HG03196 (cell line): Measurements from ENCODE around the gene TSC1.

Source experiments
- ATAC-seq: cut with Tn5 transposase; IDR thresholded peaks from one replicate; pipeline ENCODE4 v1.9.1; 2021; ENCODE audit not compliant: unreplicated experiment

Gene TSC1

GRCh38 chr9:132939169-132939568, 5.2 kb downstream of the TSC1 start:
- ATAC-seq, result no peak

- ATAC-seq, result no peak
These were observed 6.9 kb downstream of the TSC1 start for GRCh38 chr9:132937463-132937901.

- no peak for ATAC-seq
These were observed 9.4 kb downstream of the TSC1 start for GRCh38 chr9:132935026-132935425.

- ATAC-seq, result no peak
These were observed 13.2 kb downstream of the TSC1 start for GRCh38 chr9:132931178-132931735.

- ATAC-seq, result no peak
These were observed 16.7 kb downstream of the TSC1 start for GRCh38 chr9:132927704-132928103.

GRCh38 chr9:132923346-132923902, 21.0 kb downstream of the TSC1 start:
- no peak for ATAC-seq

GRCh38 chr9:132919614-132920268, 24.7 kb downstream of the TSC1 start:
- no peak for ATAC-seq

- ATAC-seq, result no peak
These were observed 29.5 kb downstream of the TSC1 start for GRCh38 chr9:132914924-132915323.

- no peak for ATAC-seq
These were observed 32.3 kb downstream of the TSC1 start for GRCh38 chr9:132912131-132912530.

GRCh38 chr9:132910376-132910775, 34.0 kb downstream of the TSC1 start:
- no peak for ATAC-seq

- no peak for ATAC-seq
These were observed 35.1 kb downstream of the TSC1 start for GRCh38 chr9:132909311-132909710.

- ATAC-seq, result no peak
These were observed 35.8 kb downstream of the TSC1 start for GRCh38 chr9:132908635-132909034.

GRCh38 chr9:132905726-132906125, 38.7 kb downstream of the TSC1 start:
- ATAC-seq, result no peak

GRCh38 chr9:132903574-132904492, 40.6 kb downstream of the TSC1 start:
- ATAC-seq, result no peak

GRCh38 chr9:132901858-132902831, 42.3 kb downstream of the TSC1 start:
- no peak for ATAC-seq

- no peak for ATAC-seq
These were observed 46.4 kb downstream of the TSC1 start for GRCh38 chr9:132898051-132898450.

GRCh38 chr9:132896906-132897305, 47.5 kb downstream of the TSC1 start:
- no peak for ATAC-seq

- ATAC-seq, result no peak
These were observed 48.2 kb downstream of the TSC1 start for GRCh38 chr9:132896264-132896663.

GRCh38 chr9:132894862-132895835, 49.3 kb downstream of the TSC1 start:
- ATAC-seq, result no peak
